OCI-LY1 (cell line): ENCODE results near the gene CREB1.

ENCODE experiments used
- H2AFZ ChIP-seq: fragments of 200-600 bp; sonication (generic), shearing (Covaris generic); 2 replicates; pipeline ENCODE4 v1.6.0; 2014; ENCODE audit warnings: antibody characterized with exemption, mild to moderate bottlenecking, low read length
- H3F3A ChIP-seq: fragments of 200-600 bp; sonication (generic), shearing (Covaris generic); 2 replicates; pipeline ENCODE4 v1.6.0; 2014; ENCODE audit warnings: mild to moderate bottlenecking, antibody characterized with exemption, low read length, moderate library complexity; ENCODE audit not compliant: insufficient read depth
- H3K27ac ChIP-seq: fragments of 200-600 bp; sonication (generic); 2 replicates; pipeline ENCODE4 v1.5.1; 2014; ENCODE audit warnings: low read length, mixed run types, mild to moderate bottlenecking, low read depth; ENCODE audit not compliant: poor library complexity, severe bottlenecking
- H3K27me3 ChIP-seq: fragments of 200-600 bp; sonication (generic); 2 replicates; pipeline ENCODE4 v1.6.0; 2014; ENCODE audit warnings: antibody characterized with exemption, mild to moderate bottlenecking, low read length, moderate library complexity; ENCODE audit not compliant: insufficient read depth
- H3K36me3 ChIP-seq: fragments of 200-600 bp; sonication (generic); 2 replicates; pipeline ENCODE4 v1.6.1; 2014; ENCODE audit warnings: mild to moderate bottlenecking, antibody characterized with exemption, low read length, moderate library complexity, mixed read lengths; ENCODE audit not compliant: insufficient read depth
- H3K4me1 ChIP-seq: fragments of 200-600 bp; sonication (generic); 2 replicates; pipeline ENCODE4 v1.5.1; 2014; ENCODE audit warnings: mild to moderate bottlenecking, low read length, moderate library complexity; ENCODE audit not compliant: insufficient read depth, severe bottlenecking
- H3K4me2 ChIP-seq: fragments of 200-600 bp; sonication (generic), shearing (Covaris generic); 2 replicates; pipeline ENCODE4 v1.6.1; 2014; ENCODE audit warnings: low read length
- H3K4me3 ChIP-seq: fragments of 200-600 bp; sonication (generic); 2 replicates; pipeline ENCODE4 v1.5.1; 2014; ENCODE audit warnings: low read length, low read depth, mild to moderate bottlenecking, mixed read lengths; ENCODE audit not compliant: poor library complexity, severe bottlenecking
- H3K79me2 ChIP-seq: fragments of 200-600 bp; shearing (Covaris generic); 2 replicates; pipeline ENCODE4 v1.6.1; 2016; ENCODE audit warnings: mixed run types, low read length, mixed read lengths; ENCODE audit not compliant: insufficient read depth
- H3K9ac ChIP-seq: fragments of 200-600 bp; sonication (generic), shearing (Covaris generic); 2 replicates; pipeline ENCODE4 v1.6.1; 2014; ENCODE audit warnings: mild to moderate bottlenecking, low read length, mixed read lengths
- H3K9me2 ChIP-seq: fragments of 200-600 bp; sonication (generic), shearing (Covaris generic); 2 replicates; pipeline ENCODE4 v1.6.1; 2014; ENCODE audit warnings: low read depth, mild to moderate bottlenecking, low read length, mixed read lengths
- H3K9me3 ChIP-seq: fragments of 200-600 bp; shearing (Covaris generic); 2 replicates; pipeline ENCODE4 v1.6.1; 2014; ENCODE audit warnings: low read length, mixed read lengths
- H4K20me1 ChIP-seq: fragments of 200-600 bp; sonication (generic), shearing (Covaris generic); 2 replicates; pipeline ENCODE4 v1.6.0; 2016; ENCODE audit warnings: mild to moderate bottlenecking, low read length; ENCODE audit not compliant: insufficient read depth
- EZH2 ChIP-seq: fragments of 200-600 bp; sonication (generic), shearing (Covaris generic); IDR thresholded peaks from 2 replicates; pipeline ENCODE4 v1.8.0; 2017; ENCODE audit warnings: borderline replicate concordance, mixed run types, mild to moderate bottlenecking, antibody characterized with exemption, low read length, moderate library complexity, mixed read lengths
- TF ChIP-seq, protein P1 (sequence below): fragments of 200-600 bp; sonication (generic), shearing (Covaris generic); IDR thresholded peaks from 2 replicates; pipeline ENCODE4 v1.5.1; 2017; ENCODE audit warnings: mild to moderate bottlenecking, antibody characterized with exemption, low read length, moderate library complexity, mixed read lengths

Gene CREB1

DNA sequence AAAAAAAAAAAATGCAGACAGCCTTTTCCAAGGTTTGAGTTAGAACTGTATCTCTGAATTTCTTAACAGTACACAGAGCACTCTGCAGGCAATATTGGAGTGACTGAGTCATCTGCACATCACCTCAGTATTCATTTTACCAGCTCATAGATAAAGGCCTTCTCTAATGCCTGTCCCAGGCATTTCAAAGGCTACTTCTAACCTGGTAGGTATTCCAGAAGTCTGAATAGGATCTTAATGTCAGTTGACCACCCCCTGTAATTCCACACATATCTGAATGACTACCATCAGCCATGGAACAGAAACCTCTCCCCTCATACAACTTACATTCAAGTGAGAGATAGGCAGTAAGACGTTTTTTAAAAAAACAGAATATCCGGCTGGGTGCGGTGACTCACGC is 86.4 kb downstream of the CREB1 start:
- no peaks in the 10 kb centered on the region for H3K79me2 ChIP-seq
- peaks cover 19% of the 10 kb centered on the region for H3K4me1 ChIP-seq
- no peaks in the 10 kb centered on the region for H4K20me1 ChIP-seq
- no peaks in the 10 kb centered on the region for H3K9me2 ChIP-seq
- H3K27me3 ChIP-seq: no peaks in the 10 kb centered on the region
- no peak overlapping the region for H2AFZ ChIP-seq
- no peak overlapping the region for H3K27ac ChIP-seq
- H3K36me3 ChIP-seq: peaks cover 68% of the 10 kb centered on the region
- H3K9me3 ChIP-seq: no peaks in the 10 kb centered on the region
- no peak for TF ChIP-seq EZH2
- TF ChIP-seq, protein P1, sequence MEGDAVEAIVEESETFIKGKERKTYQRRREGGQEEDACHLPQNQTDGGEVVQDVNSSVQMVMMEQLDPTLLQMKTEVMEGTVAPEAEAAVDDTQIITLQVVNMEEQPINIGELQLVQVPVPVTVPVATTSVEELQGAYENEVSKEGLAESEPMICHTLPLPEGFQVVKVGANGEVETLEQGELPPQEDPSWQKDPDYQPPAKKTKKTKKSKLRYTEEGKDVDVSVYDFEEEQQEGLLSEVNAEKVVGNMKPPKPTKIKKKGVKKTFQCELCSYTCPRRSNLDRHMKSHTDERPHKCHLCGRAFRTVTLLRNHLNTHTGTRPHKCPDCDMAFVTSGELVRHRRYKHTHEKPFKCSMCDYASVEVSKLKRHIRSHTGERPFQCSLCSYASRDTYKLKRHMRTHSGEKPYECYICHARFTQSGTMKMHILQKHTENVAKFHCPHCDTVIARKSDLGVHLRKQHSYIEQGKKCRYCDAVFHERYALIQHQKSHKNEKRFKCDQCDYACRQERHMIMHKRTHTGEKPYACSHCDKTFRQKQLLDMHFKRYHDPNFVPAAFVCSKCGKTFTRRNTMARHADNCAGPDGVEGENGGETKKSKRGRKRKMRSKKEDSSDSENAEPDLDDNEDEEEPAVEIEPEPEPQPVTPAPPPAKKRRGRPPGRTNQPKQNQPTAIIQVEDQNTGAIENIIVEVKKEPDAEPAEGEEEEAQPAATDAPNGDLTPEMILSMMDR: no peak
- H3K9ac ChIP-seq: no peak overlapping the region
- H3K4me3 ChIP-seq: no peak overlapping the region
- H3K4me2 ChIP-seq: no peak overlapping the region
- no peaks in the 10 kb centered on the region; the same call in 1 of the 2 replicates for H3F3A ChIP-seq

DNA sequence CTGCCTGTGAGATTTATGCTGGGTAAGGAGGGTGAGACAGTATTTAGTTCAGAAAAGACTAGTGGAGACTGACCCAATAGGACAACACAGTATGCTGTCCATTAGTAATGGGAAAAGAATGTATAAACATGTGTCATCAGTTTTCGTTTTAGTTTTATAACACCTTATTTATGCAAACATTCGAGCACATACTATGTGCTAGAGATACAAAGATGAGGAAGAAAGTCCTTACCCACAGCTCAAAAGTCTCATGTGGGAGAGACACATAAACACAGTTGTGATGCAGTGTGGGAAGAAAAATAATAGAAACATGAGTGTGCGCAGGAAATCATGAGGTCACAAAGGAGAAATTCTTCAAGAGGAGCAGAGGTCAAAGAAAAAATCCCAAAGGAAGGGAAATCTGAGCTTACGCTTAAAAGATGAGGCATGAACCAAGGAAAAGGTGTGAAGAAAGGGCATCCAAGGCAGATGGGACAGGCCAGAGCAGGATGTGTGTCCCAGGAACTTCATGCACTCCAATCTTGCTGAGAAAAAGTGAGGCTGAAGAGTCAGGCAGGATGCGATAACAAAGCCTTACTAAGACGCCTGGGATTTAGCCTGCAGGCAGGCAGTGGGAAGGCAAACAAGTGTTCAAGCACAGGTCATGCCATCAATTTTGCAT is 87.4 kb downstream of the CREB1 start:
- Histone ChIP-seq H3K27me3 (no peaks in the 10 kb centered on the region), H3K9me2 (no peaks in the 10 kb centered on the region), H3K9ac (no peak overlapping the region), H3F3A (no peaks in the 10 kb centered on the region; the same call in 1 of the 2 replicates), H3K27ac (no peak overlapping the region), H3K4me2 (no peak overlapping the region), H3K9me3 (no peaks in the 10 kb centered on the region), H3K36me3 (peaks cover 77% of the 10 kb centered on the region), H4K20me1 (no peaks in the 10 kb centered on the region), H3K79me2 (no peaks in the 10 kb centered on the region), H2AFZ (no peak overlapping the region), H3K4me1 (peaks cover 29% of the 10 kb centered on the region), H3K4me3 (no peak overlapping the region)
- TF ChIP-seq EZH2: no peak
- TF ChIP-seq, protein P1: no peak

DNA sequence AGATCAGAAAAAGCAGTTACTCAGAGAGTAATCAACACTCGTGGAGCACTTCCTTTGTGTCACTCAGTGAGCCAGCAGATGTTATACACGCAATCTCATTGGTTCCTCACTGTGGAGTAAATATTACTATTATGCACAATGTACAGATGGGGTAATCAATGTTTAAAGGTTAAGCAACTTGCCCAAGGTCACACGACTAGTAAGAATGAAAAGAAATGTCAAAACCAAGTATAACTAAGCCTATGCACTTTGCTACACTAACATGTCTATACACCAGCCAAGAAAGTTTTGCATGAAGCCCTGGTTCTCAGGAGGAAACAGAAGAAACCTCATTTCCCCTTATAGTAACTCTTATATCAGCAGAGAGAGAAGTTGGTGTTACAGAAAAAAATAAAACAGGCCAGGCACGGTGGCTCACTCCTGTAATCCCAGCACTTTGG is 90.0 kb downstream of the CREB1 start:
- Histone ChIP-seq H3K36me3 (peaks cover 70% of the 10 kb centered on the region), H3K27ac (peak overlapping the region; percentile 68)

More for the DNA sequence above, 90.0 kb downstream of the CREB1 start:
- Histone ChIP-seq H3K4me2 (peak overlapping the region; percentile 41), H3K4me3 (peak overlapping the region; percentile 8), H3K9me2 (no peaks in the 10 kb centered on the region), H3F3A (no peaks in the 10 kb centered on the region; the same call in 1 of the 2 replicates), H2AFZ (no peak overlapping the region), H3K79me2 (peaks cover 10% of the 10 kb centered on the region; the same call in 1 of the 2 replicates), H3K9ac (no peak overlapping the region), H3K4me1 (peaks cover 49% of the 10 kb centered on the region), H3K27me3 (no peaks in the 10 kb centered on the region), H4K20me1 (no peaks in the 10 kb centered on the region), H3K9me3 (no peaks in the 10 kb centered on the region)
- no peak for TF ChIP-seq EZH2
- TF ChIP-seq, protein P1: no peak
